Smooth muscle cell (in vitro differentiated cells): ENCODE measurements around the gene RABGAP1L. TPM values are rescaled to one million over a fixed set of nuclear protein-coding genes. Genes with fewer than 3 reads are reported as not detected.

Source experiments
- DNase-seq: peaks from one replicate; lab custom pipeline; 2025; ENCODE audit not compliant: unreplicated experiment; lab: John Stamatoyannopoulos, UW
- H2AFZ ChIP-seq: fragments of 200-600 bp; sonication (generic); 2 replicates; pipeline ENCODE4 v1.6.0; 2016; ENCODE audit warnings: antibody characterized with exemption, low read depth, mild to moderate bottlenecking
- H3F3A ChIP-seq: fragments of 200-600 bp; sonication (generic); 2 replicates; pipeline ENCODE4 v1.6.0; 2017; ENCODE audit warnings: antibody characterized with exemption, low read depth
- H3K27ac ChIP-seq: fragments of 200-600 bp; sonication (generic); 2 replicates; pipeline ENCODE4 v1.5.1; 2016; ENCODE audit warnings: low read depth, mild to moderate bottlenecking
- H3K27me3 ChIP-seq: fragments of 200-600 bp; sonication (generic); 2 replicates; pipeline ENCODE4 v1.6.1; 2016; ENCODE audit warnings: low read depth, mild to moderate bottlenecking
- H3K36me3 ChIP-seq: fragments of 200-600 bp; sonication (generic); 2 replicates; pipeline ENCODE4 v1.5.1; 2016; ENCODE audit warnings: low read depth
- H3K4me1 ChIP-seq: fragments of 200-600 bp; sonication (generic); 2 replicates; pipeline ENCODE4 v1.5.1; 2016; ENCODE audit warnings: low read depth
- H3K4me2 ChIP-seq: fragments of 200-600 bp; sonication (generic); 2 replicates; pipeline ENCODE4 v1.6.0; 2016; ENCODE audit warnings: mild to moderate bottlenecking
- H3K4me3 ChIP-seq: fragments of 200-600 bp; sonication (generic); 2 replicates; pipeline ENCODE4 v1.5.1; 2016; ENCODE audit warnings: mild to moderate bottlenecking
- H3K79me2 ChIP-seq: fragments of 200-600 bp; sonication (generic); 2 replicates; pipeline ENCODE4 v1.6.0; 2016; ENCODE audit warnings: low read depth, mild to moderate bottlenecking
- H3K9ac ChIP-seq: fragments of 200-600 bp; sonication (generic); 2 replicates; pipeline ENCODE4 v1.6.0; 2016; ENCODE audit warnings: low read depth
- H3K9me3 ChIP-seq: fragments of 200-600 bp; sonication (generic); replicated peaks from 2 replicates; pipeline ENCODE4 v1.5.1; 2016; ENCODE audit warnings: low read depth
- H4K20me1 ChIP-seq: fragments of 200-600 bp; sonication (generic); 2 replicates; pipeline ENCODE4 v1.6.0; 2016; ENCODE audit warnings: low read depth
- WGBS: methylation state at CpG from one replicate; pipeline ENCODE4 v1.1.7; 2016; ENCODE audit warnings: low lambda C conversion rate; 5-methylcytosine and 5-hydroxymethylcytosine counted together
- polyA plus RNA-seq: library from polyadenylated mRNA; unstranded; fragments of >200 nt; fragmentation: Nextera tagmentation; extraction: Ambion mirVana; gene quantifications from 2 replicates; pipeline ENCODE4 v1.2.1, GENCODE V29; 2016
- total RNA-seq: library from RNA; depleted of rRNA; stranded (reverse); fragments of >200 nt; gene quantifications from 2 replicates; pipeline ENCODE4 v1.2.3, GENCODE V29; 2014
- TF ChIP-seq, protein P1 (sequence below): fragments of 200-600 bp; sonication (generic); IDR thresholded peaks from 2 replicates; pipeline ENCODE4 v1.5.1; 2017; ENCODE audit warnings: borderline replicate concordance, mild to moderate bottlenecking, antibody characterized with exemption; ENCODE audit not compliant: insufficient read depth, poor library complexity, severe bottlenecking

The RABGAP1L gene
- total and polyA plus RNA-seq, 2 experiments from 2014 or later: 4.8 to 24.7 TPM

DNA sequence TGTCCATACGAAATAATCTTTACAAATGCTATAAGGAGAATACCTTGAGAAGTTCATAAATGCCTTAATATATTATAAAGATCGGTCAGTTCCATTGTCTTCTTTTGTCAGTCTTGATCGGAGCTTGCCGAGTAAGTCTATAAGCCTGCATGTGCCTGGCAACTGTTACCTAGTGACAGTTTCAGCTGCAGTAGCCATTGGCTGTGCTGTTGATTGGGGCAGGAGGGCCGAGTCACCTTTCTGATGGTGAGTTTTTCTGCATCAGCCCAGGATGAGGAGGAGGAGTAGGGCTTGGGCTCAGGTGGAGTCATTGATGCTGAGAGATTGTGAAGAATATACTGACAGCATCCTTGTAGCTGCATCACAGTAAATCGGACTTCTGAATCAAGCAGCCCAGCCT lies 286.5 kb downstream of the RABGAP1L start:
- no peaks in the 10 kb centered on the region for H3K36me3 ChIP-seq
- H4K20me1 ChIP-seq: no peaks in the 10 kb centered on the region
- no peaks in the 10 kb centered on the region for H3K79me2 ChIP-seq
- H3F3A ChIP-seq: no peaks in the 10 kb centered on the region
- H3K9me3 ChIP-seq: no peaks in the 10 kb centered on the region
- TF ChIP-seq, protein P1, sequence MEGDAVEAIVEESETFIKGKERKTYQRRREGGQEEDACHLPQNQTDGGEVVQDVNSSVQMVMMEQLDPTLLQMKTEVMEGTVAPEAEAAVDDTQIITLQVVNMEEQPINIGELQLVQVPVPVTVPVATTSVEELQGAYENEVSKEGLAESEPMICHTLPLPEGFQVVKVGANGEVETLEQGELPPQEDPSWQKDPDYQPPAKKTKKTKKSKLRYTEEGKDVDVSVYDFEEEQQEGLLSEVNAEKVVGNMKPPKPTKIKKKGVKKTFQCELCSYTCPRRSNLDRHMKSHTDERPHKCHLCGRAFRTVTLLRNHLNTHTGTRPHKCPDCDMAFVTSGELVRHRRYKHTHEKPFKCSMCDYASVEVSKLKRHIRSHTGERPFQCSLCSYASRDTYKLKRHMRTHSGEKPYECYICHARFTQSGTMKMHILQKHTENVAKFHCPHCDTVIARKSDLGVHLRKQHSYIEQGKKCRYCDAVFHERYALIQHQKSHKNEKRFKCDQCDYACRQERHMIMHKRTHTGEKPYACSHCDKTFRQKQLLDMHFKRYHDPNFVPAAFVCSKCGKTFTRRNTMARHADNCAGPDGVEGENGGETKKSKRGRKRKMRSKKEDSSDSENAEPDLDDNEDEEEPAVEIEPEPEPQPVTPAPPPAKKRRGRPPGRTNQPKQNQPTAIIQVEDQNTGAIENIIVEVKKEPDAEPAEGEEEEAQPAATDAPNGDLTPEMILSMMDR: no peak
- H3K4me3 ChIP-seq: no peak overlapping the region
- no peak overlapping the region for H3K27ac ChIP-seq
- no peak overlapping the region for H3K4me2 ChIP-seq
- WGBS: 77% methylated on average over 6 of the region's 6 CpGs
- H2AFZ ChIP-seq: no peak overlapping the region
- no peak for DNase-seq
- H3K4me1 ChIP-seq: no peaks in the 10 kb centered on the region
- H3K27me3 ChIP-seq: no peaks in the 10 kb centered on the region
- H3K9ac ChIP-seq: no peak overlapping the region

DNA sequence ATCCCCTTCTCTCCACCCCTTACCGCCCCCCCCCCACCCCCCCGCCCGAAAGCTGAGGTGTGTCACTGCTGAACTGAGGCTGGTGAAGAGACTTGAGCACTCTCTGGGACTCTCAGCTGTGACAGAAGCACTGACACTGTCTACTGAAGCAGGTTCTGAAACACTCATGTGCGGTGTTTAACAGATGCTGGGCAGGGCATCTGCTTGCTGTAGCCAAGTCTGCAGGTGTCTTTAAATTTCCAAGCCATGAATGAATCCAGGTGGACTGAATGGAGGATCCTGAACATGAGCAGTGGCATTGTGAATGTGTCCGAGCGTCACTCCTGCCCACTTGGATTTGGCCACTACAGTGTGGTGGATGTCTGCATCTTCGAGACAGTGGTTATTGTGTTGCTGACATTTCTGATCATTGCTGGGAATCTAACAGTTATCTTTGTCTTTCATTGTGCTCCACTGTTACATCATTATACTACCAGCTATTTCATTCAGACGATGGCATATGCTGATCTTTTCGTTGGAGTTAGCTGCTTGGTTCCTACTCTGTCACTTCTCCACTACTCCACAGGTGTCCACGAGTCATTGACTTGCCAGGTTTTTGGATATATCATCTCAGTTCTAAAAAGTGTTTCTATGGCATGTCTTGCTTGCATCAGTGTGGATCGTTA lies 288.7 kb downstream of the RABGAP1L start, which contains the start of gene GPR52:
GPR52 (plus strand) TSS at position 99 of the 665 bp plus-strand sequence; CDS start at position 247, 148 bp downstream.
- Histone ChIP-seq H3K4me2 (no peak within 1 kb of the TSS), H3K36me3 (no peaks in the 10 kb centered on the region), H2AFZ (no peak within 1 kb of the TSS), H3K27me3 (no peaks in the 10 kb centered on the region), H3K9me3 (no peaks in the 10 kb centered on the region), H4K20me1 (no peaks in the 10 kb centered on the region), H3K9ac (no peak within 1 kb of the TSS), H3K4me1 (no peaks in the 10 kb centered on the region), H3K4me3 (no peak within 1 kb of the TSS), H3K27ac (no peak within 1 kb of the TSS), H3F3A (no peaks in the 10 kb centered on the region), H3K79me2 (no peaks in the 10 kb centered on the region)
- TF ChIP-seq, protein P1: no peak
- WGBS: 88% methylated on average over 10 of the region's 11 CpGs
- DNase-seq: no peak

DNA sequence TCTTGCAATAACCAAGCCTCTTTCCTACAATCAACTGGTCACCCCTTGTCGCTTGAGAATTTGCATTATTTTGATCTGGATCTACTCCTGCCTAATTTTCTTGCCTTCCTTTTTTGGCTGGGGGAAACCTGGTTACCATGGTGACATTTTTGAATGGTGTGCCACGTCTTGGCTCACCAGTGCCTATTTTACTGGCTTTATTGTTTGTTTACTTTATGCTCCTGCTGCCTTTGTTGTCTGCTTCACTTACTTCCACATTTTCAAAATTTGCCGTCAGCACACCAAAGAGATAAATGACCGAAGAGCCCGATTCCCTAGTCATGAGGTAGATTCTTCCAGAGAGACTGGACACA lies 289.2 kb downstream of the RABGAP1L start:
- Histone ChIP-seq H3K9me3 (no peaks in the 10 kb centered on the region), H4K20me1 (no peaks in the 10 kb centered on the region), H3K36me3 (no peaks in the 10 kb centered on the region), H3K79me2 (no peaks in the 10 kb centered on the region), H2AFZ (no peak overlapping the region), H3K9ac (no peak overlapping the region), H3F3A (no peaks in the 10 kb centered on the region), H3K4me2 (no peak overlapping the region), H3K4me1 (no peaks in the 10 kb centered on the region), H3K27ac (no peak overlapping the region), H3K27me3 (no peaks in the 10 kb centered on the region), H3K4me3 (no peak overlapping the region)
- WGBS: 85% methylated on average over 5 of the region's 5 CpGs
- no peak for DNase-seq
- TF ChIP-seq, protein P1: no peak

DNA sequence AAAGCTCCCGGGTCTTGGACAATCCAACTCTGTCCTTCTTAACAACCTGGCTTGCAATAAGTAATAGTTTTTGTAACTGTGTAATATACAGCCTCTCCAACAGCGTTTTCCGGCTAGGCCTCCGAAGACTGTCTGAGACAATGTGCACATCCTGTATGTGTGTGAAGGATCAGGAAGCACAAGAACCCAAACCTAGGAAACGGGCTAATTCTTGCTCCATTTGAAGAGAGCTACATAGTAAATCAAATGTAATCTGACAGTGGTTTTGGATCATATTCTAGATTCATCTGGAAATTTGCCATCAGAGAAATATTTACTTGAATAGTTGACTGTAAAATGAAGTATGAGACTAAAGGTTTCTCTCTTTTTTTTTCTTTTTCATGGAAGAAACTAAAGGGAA lies 289.7 kb downstream of the RABGAP1L start:
- TF ChIP-seq, protein P1: no peak
- WGBS: 96% methylated on average over 5 of the region's 5 CpGs
- DNase-seq: no peak

More for the DNA sequence above, 289.7 kb downstream of the RABGAP1L start:
- H3K27me3 ChIP-seq: no peaks in the 10 kb centered on the region
- H3K27ac ChIP-seq: no peak overlapping the region
- no peaks in the 10 kb centered on the region for H4K20me1 ChIP-seq
- no peak overlapping the region for H3K4me3 ChIP-seq
- no peaks in the 10 kb centered on the region for H3K4me1 ChIP-seq
- H2AFZ ChIP-seq: no peak overlapping the region
- H3K9ac ChIP-seq: no peak overlapping the region
- H3K36me3 ChIP-seq: no peaks in the 10 kb centered on the region
- no peak overlapping the region for H3K4me2 ChIP-seq
- no peaks in the 10 kb centered on the region for H3F3A ChIP-seq
- H3K79me2 ChIP-seq: no peaks in the 10 kb centered on the region
- H3K9me3 ChIP-seq: no peaks in the 10 kb centered on the region
